Measurements from ENCODE around the gene RYR2.

- TF ChIP-seq CTCF (IDR thresholded peaks at IDR 0.05) (no peak), POLR2A (IDR thresholded peaks at IDR 0.05) (no peak), POLR2AphosphoS5 (IDR thresholded peaks at IDR 0.05) (no peak)
These were observed 566.4 kb downstream of the RYR2 start for GRCh38 chr1:237608433-237608832.
